ENCODE measurements around the gene METTL6.
A peak's percentile ranks its signal among the peaks of the same experiment; 100 is the strongest.

The METTL6 gene

DNA sequence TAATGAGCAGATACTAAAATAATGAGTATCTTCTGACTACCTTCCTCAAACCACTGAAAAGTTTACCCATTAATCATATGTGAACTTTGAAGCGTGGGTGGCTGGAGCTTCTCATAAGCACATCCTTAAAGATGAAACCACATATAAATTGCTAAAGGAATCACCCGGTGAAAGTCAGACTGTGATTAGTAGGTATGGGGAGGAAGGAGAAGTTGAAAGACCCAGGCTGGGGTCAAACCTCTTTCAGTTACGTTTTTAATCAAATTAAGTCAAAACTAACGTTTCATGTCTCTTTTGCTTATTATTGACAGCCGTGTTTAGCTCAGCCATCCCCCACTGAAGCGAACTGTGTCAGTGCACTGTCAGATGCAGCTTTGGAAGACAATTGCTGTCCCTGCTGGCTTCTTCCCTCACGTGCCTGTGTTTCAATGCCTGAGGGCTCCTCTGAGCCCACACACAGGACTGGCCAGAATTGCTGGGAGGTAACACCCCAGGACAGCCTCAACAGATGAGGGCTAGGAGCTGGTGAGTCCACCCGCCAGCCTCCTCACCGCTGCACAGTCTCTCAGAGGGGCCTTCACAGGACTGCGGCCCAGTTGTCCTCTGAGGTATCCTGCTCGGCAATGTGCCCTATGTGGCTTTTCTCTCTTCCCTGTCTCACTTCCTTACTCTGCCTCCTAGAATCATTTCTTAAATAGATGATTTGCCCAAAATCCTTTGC lies 65.7 kb downstream of the METTL6 start:
- H3K27ac ChIP-seq (ENCODE audit: poor library complexity, severe bottlenecking): no peak overlapping the region
- no peak overlapping the region for H3K4me3 ChIP-seq (ENCODE audit: severe bottlenecking)
- no peaks in the 10 kb centered on the region for H3K9me3 ChIP-seq (ENCODE audit: severe bottlenecking)
- no peak for DNase-seq (ENCODE audit: low spot score)
- H3K27me3 ChIP-seq (ENCODE audit: insufficient read depth, poor library complexity, severe bottlenecking): no peaks in the 10 kb centered on the region
- TF ChIP-seq, protein P1, sequence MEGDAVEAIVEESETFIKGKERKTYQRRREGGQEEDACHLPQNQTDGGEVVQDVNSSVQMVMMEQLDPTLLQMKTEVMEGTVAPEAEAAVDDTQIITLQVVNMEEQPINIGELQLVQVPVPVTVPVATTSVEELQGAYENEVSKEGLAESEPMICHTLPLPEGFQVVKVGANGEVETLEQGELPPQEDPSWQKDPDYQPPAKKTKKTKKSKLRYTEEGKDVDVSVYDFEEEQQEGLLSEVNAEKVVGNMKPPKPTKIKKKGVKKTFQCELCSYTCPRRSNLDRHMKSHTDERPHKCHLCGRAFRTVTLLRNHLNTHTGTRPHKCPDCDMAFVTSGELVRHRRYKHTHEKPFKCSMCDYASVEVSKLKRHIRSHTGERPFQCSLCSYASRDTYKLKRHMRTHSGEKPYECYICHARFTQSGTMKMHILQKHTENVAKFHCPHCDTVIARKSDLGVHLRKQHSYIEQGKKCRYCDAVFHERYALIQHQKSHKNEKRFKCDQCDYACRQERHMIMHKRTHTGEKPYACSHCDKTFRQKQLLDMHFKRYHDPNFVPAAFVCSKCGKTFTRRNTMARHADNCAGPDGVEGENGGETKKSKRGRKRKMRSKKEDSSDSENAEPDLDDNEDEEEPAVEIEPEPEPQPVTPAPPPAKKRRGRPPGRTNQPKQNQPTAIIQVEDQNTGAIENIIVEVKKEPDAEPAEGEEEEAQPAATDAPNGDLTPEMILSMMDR (IDR thresholded peaks at IDR 0.05; ENCODE audit: poor library complexity, severe bottlenecking): no peak
- H3K36me3 ChIP-seq (ENCODE audit: low read depth): no peaks in the 10 kb centered on the region
- no peaks in the 10 kb centered on the region for H3K4me1 ChIP-seq (ENCODE audit: insufficient read depth, poor library complexity, severe bottlenecking)
- peak; percentile 33; the same call in 1 of the 3 replicates for ATAC-seq (ENCODE audit: low read depth)

DNA sequence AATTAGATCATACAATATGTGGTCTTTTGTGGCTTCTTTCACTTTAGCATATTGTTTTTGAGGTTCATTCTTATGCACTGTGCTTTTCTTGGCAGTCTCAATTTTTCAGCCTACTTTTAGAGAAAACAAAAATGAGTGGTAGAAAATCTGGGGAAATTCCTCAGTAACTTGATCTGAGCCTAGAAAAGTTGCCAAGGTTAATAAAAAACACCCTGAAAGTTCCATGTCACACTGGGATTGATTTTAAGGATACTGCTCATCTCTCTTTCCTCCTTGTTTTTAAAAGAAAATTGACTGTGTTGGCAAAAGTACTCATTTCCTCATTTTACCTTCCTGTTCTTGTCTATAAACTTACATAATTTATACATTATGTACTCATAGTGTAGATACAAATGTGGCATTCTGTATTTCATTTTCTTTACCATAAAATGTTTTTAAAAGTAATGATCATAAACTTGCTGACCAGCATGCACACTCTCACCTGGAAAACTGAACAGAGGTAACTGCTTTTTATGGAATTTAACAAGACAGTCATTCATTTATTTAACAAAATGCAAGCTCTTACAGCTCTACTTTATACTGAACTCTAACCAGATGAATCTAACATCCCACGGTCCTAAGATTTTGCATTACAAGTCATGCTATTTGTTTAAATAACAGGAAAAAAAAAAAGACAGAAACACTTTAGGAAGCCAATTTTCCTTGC lies 66.4 kb downstream of the METTL6 start:
- ATAC-seq (ENCODE audit: low read depth): no peak
- TF ChIP-seq, protein P1 (IDR thresholded peaks at IDR 0.05; ENCODE audit: poor library complexity, severe bottlenecking): no peak
- H3K27me3 ChIP-seq (ENCODE audit: insufficient read depth, poor library complexity, severe bottlenecking): no peaks in the 10 kb centered on the region
- H3K4me1 ChIP-seq (ENCODE audit: insufficient read depth, poor library complexity, severe bottlenecking): no peaks in the 10 kb centered on the region
- no peaks in the 10 kb centered on the region for H3K36me3 ChIP-seq (ENCODE audit: low read depth)
- H3K4me3 ChIP-seq (ENCODE audit: severe bottlenecking): no peak overlapping the region
- no peak overlapping the region for H3K27ac ChIP-seq (ENCODE audit: poor library complexity, severe bottlenecking)
- DNase-seq (ENCODE audit: low spot score): no peak
- H3K9me3 ChIP-seq (ENCODE audit: severe bottlenecking): no peaks in the 10 kb centered on the region
